ENCODE results near the gene NNAT. TPM values are rescaled to one million over a fixed set of nuclear protein-coding genes. Genes with fewer than 3 reads are reported as not detected.

Gene NNAT
- total RNA-seq, 1 donor from 2014 or later: 27.3 TPM

- DNase-seq (ENCODE audit: low spot score): peak; percentile 74
Measured at GRCh38 chr20:37501940-37502339, 19.1 kb upstream of the NNAT start.

GRCh38 chr20:37502654-37503053 is 18.4 kb upstream of the NNAT start:
- peak; percentile 20 for DNase-seq (ENCODE audit: low spot score)

GRCh38 chr20:37503256-37503927 is 17.7 kb upstream of the NNAT start:
- peak; percentile 55 for DNase-seq (ENCODE audit: low spot score)

GRCh38 chr20:37504404-37505096 is 16.5 kb upstream of the NNAT start:
- DNase-seq (ENCODE audit: low spot score): peak; percentile 81

- DNase-seq (ENCODE audit: low spot score): peak; percentile 71
Measured at GRCh38 chr20:37505263-37506151, 15.5 kb upstream of the NNAT start.

GRCh38 chr20:37506152-37506725 is 14.8 kb upstream of the NNAT start:
- peak; percentile 16 for DNase-seq (ENCODE audit: low spot score)

- DNase-seq (ENCODE audit: low spot score): no peak
Measured at GRCh38 chr20:37510226-37510625, 10.8 kb upstream of the NNAT start.

GRCh38 chr20:37511610-37512275 is 9.3 kb upstream of the NNAT start:
- DNase-seq (ENCODE audit: low spot score): no peak

GRCh38 chr20:37513779-37514359 is 7.2 kb upstream of the NNAT start:
- peak; percentile 59 for DNase-seq (ENCODE audit: low spot score)

GRCh38 chr20:37515876-37516275 is 5.2 kb upstream of the NNAT start:
- DNase-seq (ENCODE audit: low spot score): peak; percentile 22

- peak; percentile 18 for DNase-seq (ENCODE audit: low spot score)
Measured at GRCh38 chr20:37516811-37517750, 4.0 kb upstream of the NNAT start.

GRCh38 chr20:37518059-37518458 is 3.0 kb upstream of the NNAT start:
- peak; percentile 35 for DNase-seq (ENCODE audit: low spot score)

- DNase-seq (ENCODE audit: low spot score): peak; percentile 86
Measured at GRCh38 chr20:37518606-37519507, 2.2 kb upstream of the NNAT start.

GRCh38 chr20:37519508-37520418 is 1.3 kb upstream of the NNAT start:
- peak; percentile 88 for DNase-seq (ENCODE audit: low spot score)

GRCh38 chr20:37520419-37520955 is 563 bp upstream of the NNAT start:
- peak; percentile 16 for DNase-seq (ENCODE audit: low spot score)

- peak; percentile 89 for DNase-seq (ENCODE audit: low spot score)
Measured at GRCh38 chr20:37522260-37523011, 1.4 kb downstream of the NNAT start.
